Stimulated activated memory B cell treated with anti-CD40 and anti-IgM and Interleukin-4, amounts not matched to agents 10 μg/mL and 1 μg/mL and 100 μg/mL, for 72 hours (primary cell): ENCODE results near the gene MYL11.

Experiments
- ATAC-seq: fragments of 150-1000 bp; cut with Tn5 transposase; 2 replicates; pipeline ENCODE4 v1.10.0; 2021
- H3K27ac Mint-ChIP-seq: one replicate; pipeline ENCODE4 v1.8.0; 2022; ENCODE audit warnings: mild to moderate bottlenecking, mixed read lengths
- H3K27me3 Mint-ChIP-seq: one replicate; pipeline ENCODE4 v1.8.0; 2022; ENCODE audit warnings: mixed read lengths
- H3K36me3 Mint-ChIP-seq: one replicate; pipeline ENCODE4 v1.8.0; 2022; ENCODE audit warnings: mixed read lengths
- H3K4me1 Mint-ChIP-seq: one replicate; pipeline ENCODE4 v1.8.0; 2022; ENCODE audit warnings: mixed read lengths
- H3K4me3 Mint-ChIP-seq: one replicate; pipeline ENCODE4 v1.8.0; 2022; ENCODE audit warnings: mild to moderate bottlenecking, moderate library complexity, mixed read lengths
- H3K9me3 Mint-ChIP-seq: one replicate; pipeline ENCODE4 v1.8.0; 2022; ENCODE audit warnings: mixed read lengths

MYL11 gene

GRCh38 chr16:30414159-30414558, 39.6 kb downstream of the MYL11 start:
- H3K27ac Mint-ChIP-seq = no peak overlapping the region
- peaks cover 15% of the 10 kb centered on the region for H3K36me3 Mint-ChIP-seq

DNA sequence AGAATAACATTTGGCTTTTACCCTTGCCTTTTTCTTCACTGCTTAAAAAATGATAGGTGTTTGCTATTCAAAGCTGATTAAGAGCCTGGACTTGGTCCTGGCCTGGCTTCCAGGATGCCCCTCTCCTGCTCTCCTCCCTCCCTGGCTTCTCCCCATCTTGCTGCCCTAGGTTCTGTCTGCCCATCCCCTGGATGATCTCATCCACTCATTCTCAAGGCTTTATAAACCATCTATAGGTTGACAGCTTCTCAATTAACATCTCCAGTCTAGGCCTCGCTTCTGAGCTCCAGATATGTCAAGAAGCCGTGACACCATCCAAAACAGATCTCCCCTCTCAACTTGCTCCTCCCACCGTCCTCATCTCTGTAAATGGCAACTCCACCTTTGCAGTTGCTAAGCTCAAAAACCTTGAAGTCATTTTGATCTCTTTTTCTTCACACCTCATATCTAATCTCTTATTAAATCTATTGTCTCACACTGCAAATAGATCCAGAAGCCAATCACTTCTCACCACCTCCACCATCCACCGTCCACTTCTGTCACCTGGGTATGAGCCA, 41.5 kb downstream of the MYL11 start:
- Mint-ChIP-seq H3K4me1 (peaks cover 29% of the 10 kb centered on the region), H3K9me3 (no peaks in the 10 kb centered on the region), H3K27me3 (no peaks in the 10 kb centered on the region), H3K4me3 (no peak overlapping the region), H3K36me3 (peaks cover 27% of the 10 kb centered on the region), H3K27ac (peak overlapping the region; percentile 10)
- no peak for ATAC-seq

More at GRCh38 chr16:30414159-30414558, 39.6 kb downstream of the MYL11 start:
- Mint-ChIP-seq H3K4me1 (peaks cover 42% of the 10 kb centered on the region), H3K27me3 (no peaks in the 10 kb centered on the region), H3K4me3 (no peak overlapping the region), H3K9me3 (no peaks in the 10 kb centered on the region)
- no peak for ATAC-seq

- Mint-ChIP-seq H3K36me3 (peaks cover 32% of the 10 kb centered on the region), H3K4me3 (peak overlapping the region; percentile 26), H3K27me3 (no peaks in the 10 kb centered on the region), H3K4me1 (peaks cover 28% of the 10 kb centered on the region), H3K27ac (peak overlapping the region; percentile 70), H3K9me3 (no peaks in the 10 kb centered on the region)
- ATAC-seq = no peak
Measured at GRCh38 chr16:30416624-30417528, 42.3 kb downstream of the MYL11 start.

DNA sequence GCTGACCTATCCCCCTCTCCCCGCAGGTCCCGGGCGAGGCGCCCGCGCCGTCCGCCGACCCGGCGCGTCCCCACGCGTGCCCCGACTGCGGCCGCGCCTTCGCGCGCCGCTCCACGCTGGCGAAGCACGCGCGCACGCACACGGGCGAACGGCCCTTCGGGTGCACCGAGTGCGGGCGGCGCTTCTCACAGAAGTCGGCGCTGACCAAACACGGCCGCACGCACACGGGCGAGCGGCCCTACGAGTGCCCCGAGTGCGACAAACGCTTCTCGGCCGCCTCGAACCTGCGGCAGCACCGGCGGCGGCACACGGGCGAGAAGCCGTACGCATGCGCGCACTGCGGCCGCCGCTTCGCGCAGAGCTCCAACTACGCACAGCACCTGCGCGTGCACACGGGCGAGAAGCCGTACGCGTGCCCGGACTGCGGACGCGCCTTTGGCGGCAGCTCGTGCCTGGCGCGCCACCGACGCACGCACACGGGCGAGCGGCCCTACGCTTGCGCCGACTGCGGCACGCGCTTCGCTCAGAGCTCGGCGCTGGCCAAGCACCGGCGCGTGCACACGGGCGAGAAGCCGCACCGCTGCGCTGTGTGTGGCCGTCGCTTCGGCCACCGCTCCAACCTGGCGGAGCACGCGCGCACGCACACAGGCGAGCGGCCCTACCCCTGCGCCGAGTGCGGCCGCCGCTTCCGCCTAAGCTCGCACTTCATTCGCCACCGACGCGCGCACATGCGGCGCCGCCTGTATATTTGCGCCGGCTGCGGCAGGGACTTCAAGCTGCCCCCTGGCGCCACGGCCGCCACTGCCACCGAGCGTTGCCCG, 43.1 kb downstream of the MYL11 start:
- Mint-ChIP-seq H3K4me3 (peak overlapping the region; percentile 78), H3K36me3 (peaks cover 29% of the 10 kb centered on the region), H3K4me1 (peaks cover 22% of the 10 kb centered on the region), H3K27ac (peak overlapping the region; percentile 70), H3K27me3 (no peaks in the 10 kb centered on the region), H3K9me3 (no peaks in the 10 kb centered on the region)
- ATAC-seq = peak; percentile 93

- no peak for ATAC-seq
- Mint-ChIP-seq H3K27ac (peak overlapping the region; percentile 70), H3K36me3 (peaks cover 30% of the 10 kb centered on the region), H3K9me3 (no peaks in the 10 kb centered on the region), H3K4me1 (peaks cover 22% of the 10 kb centered on the region), H3K4me3 (peak overlapping the region; percentile 78), H3K27me3 (no peaks in the 10 kb centered on the region)
Measured at GRCh38 chr16:30418350-30419181, 44.0 kb downstream of the MYL11 start.

GRCh38 chr16:30421010-30421409, 46.4 kb downstream of the MYL11 start:
- H3K36me3 Mint-ChIP-seq = peaks cover 39% of the 10 kb centered on the region
- no peak overlapping the region for H3K27ac Mint-ChIP-seq
- H3K27me3 Mint-ChIP-seq = no peaks in the 10 kb centered on the region
- H3K9me3 Mint-ChIP-seq = no peaks in the 10 kb centered on the region
- ATAC-seq = no peak
- no peak overlapping the region for H3K4me3 Mint-ChIP-seq
- H3K4me1 Mint-ChIP-seq = peaks cover 25% of the 10 kb centered on the region
